Activated CD4-positive, alpha-beta T cell treated with anti-CD3 and anti-CD28 coated beads, Interleukin-2, amount 10 ng/mL, durations not matched to agents 24 days and 14 days (primary cell): ENCODE measurements around the gene LDB3. TPM values are rescaled to one million over a fixed set of nuclear protein-coding genes. Genes with fewer than 3 reads are reported as not detected.

ENCODE experiments used
- DNase-seq: peaks from one replicate; pipeline ENCODE4 v3.0.0; 2022
- H3K27ac Mint-ChIP-seq: one replicate; pipeline ENCODE4 v1.8.0; 2022; ENCODE audit warnings: mild to moderate bottlenecking, mixed read lengths
- H3K27me3 Mint-ChIP-seq: one replicate; pipeline ENCODE4 v1.8.0; 2022; ENCODE audit warnings: mixed read lengths
- H3K36me3 Mint-ChIP-seq: one replicate; pipeline ENCODE4 v1.8.0; 2022; ENCODE audit warnings: low read depth, mild to moderate bottlenecking, mixed read lengths
- H3K4me1 Mint-ChIP-seq: one replicate; pipeline ENCODE4 v1.8.0; 2021; ENCODE audit warnings: mixed read lengths
- H3K4me3 Mint-ChIP-seq: one replicate; pipeline ENCODE4 v1.8.0; 2022; ENCODE audit warnings: mild to moderate bottlenecking, moderate library complexity, mixed read lengths
- H3K9me3 Mint-ChIP-seq: one replicate; pipeline ENCODE4 v1.8.0; 2021; ENCODE audit warnings: mixed read lengths
- intact Hi-C: fragments of 100-400 bp; cut with micrococcal nuclease; formaldehyde crosslinking; loops from one replicate; pipeline ENCODE4 v1.15.1; 2023
- total RNA-seq: library from RNA; stranded (reverse); gene quantifications from 2 replicates; pipeline ENCODE4 v1.2.3, GENCODE V29; 2022

LDB3 gene
- total RNA-seq, 1 donor from 2014 or later = not detected

DNA sequence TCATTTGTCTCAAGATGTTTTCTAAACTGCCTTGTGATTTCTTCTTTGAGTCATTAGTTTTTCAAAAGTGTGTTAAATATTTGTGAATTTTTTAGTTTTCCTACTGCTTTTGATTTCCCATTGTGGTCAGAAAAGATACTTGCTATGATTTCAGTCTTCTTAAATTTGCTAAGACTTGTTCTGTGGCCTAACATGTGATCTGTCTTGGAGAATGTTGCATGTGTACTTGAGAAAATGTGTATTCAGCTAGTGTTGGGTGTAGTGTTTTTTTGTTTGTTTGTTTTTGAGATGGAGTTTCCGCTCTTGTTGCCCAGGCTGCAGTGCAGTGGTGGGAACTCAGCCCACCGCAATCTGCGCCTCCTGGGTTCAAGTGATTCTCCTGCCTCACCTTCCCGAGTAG lies 116.7 kb downstream of the LDB3 start:
- no peak overlapping the region for H3K27ac Mint-ChIP-seq
- peaks cover 4% of the 10 kb centered on the region for H3K9me3 Mint-ChIP-seq
- no peak for DNase-seq
- H3K4me3 Mint-ChIP-seq = no peak overlapping the region
- H3K4me1 Mint-ChIP-seq = peaks cover 3% of the 10 kb centered on the region
- no peaks in the 10 kb centered on the region for H3K36me3 Mint-ChIP-seq
- intact Hi-C loops = no loop called here
- H3K27me3 Mint-ChIP-seq = peaks cover 8% of the 10 kb centered on the region

Other genes starting within 250 kb of the LDB3 start
- gene WAPL, start 146.7 kb upstream of the LDB3 start, total RNA-seq = 47.2 and 50.6 TPM in 2 replicates
- gene OPN4, start 14.0 kb upstream of the LDB3 start, total RNA-seq = not detected in 2 replicates
- 10.5 and 10.9 TPM in 2 replicates for gene BMPR1A, start 88.1 kb downstream of the LDB3 start, total RNA-seq